Prostate gland (tissue), 2 donors: ENCODE measurements around the gene SIVA1. TPM values are rescaled to one million over a fixed set of nuclear protein-coding genes. Genes with fewer than 3 reads are reported as not detected.

Experiments used
- DNase-seq: peaks from one replicate; pipeline ENCODE4 v3.0.0-alpha.2; 2019; ENCODE audit warnings: low spot score
- H3K27ac ChIP-seq, 2 donors: fragments of 200-600 bp; sonication (generic); 2 replicates each; pipeline ENCODE4 v1.5.1; 2017 to 2019
- H3K27me3 ChIP-seq: fragments of 200-600 bp; sonication (generic); replicated peaks from 2 replicates; pipeline ENCODE4 v1.5.1; 2019; ENCODE audit not compliant: insufficient read depth
- H3K36me3 ChIP-seq, 2 donors: fragments of 200-600 bp; sonication (generic); 1 replicate in 1 of 2; 2 replicates in 1 of 2; pipeline versions ENCODE4 v1.5.1 to v1.8.1; 2017 to 2019
- H3K4me1 ChIP-seq: fragments of 200-600 bp; sonication (generic); replicated peaks from 2 replicates; pipeline ENCODE4 v1.5.1; 2019
- H3K4me3 ChIP-seq, 2 donors: fragments of 200-600 bp; sonication (generic); 2 replicates each; pipeline ENCODE4 v1.5.1; 2017 to 2019
- H3K9me3 ChIP-seq: fragments of 200-600 bp; sonication (generic); 2 replicates; pipeline ENCODE4 v1.5.1; 2017
- CTCF ChIP-seq, 4 experiments: fragments of 200-600 bp in 2 of 4; fragments of 450-650 bp in 2 of 4; sonication (generic) in 2 of 4; IDR thresholded peaks; 1 replicate in 3 of 4; 2 replicates in 1 of 4; pipeline ENCODE4 v1.5.1; 2016 to 2019; ENCODE audit warnings: antibody characterized with exemption in 4 of 4, mild to moderate bottlenecking in 2 of 4, moderate library complexity in 2 of 4
- POLR2A ChIP-seq: fragments of 450-650 bp; IDR thresholded peaks from one replicate; pipeline ENCODE4 v1.6.1; 2016; ENCODE audit warnings: antibody characterized with exemption, mild to moderate bottlenecking
- POLR2AphosphoS5 ChIP-seq: sonication (generic); formaldehyde crosslinking; IDR thresholded peaks from one replicate; pipeline ENCODE4 v1.6.1; 2017; ENCODE audit warnings: antibody characterized with exemption
- WGBS: methylation state at CpG from one replicate; pipeline ENCODE4 v1.1.5; 2018; 5-methylcytosine and 5-hydroxymethylcytosine counted together
- intact Hi-C: fragments of 100-400 bp; cut with DNase I; formaldehyde crosslinking; loops from one replicate; pipeline ENCODE4 v1.14.2; 2022
- total RNA-seq, 2 donors: library from RNA; depleted of rRNA; stranded (reverse); fragments of >200 nt; gene quantifications; one replicate each; pipeline ENCODE4 v1.1.0, GENCODE V29; 2016

Gene SIVA1
- total RNA-seq, 2 donors from 2014 or later: 249 to 514 TPM

- no peaks in the 10 kb centered on the region for H3K4me1 ChIP-seq
- H3K36me3 ChIP-seq: peaks cover 0 to 3% of the 10 kb centered on the region in 2 donors
- 80% methylated on average over 18 of the region's 18 CpGs for WGBS
- no peak overlapping the region for H3K27ac ChIP-seq
- peak; percentile 42 for DNase-seq
- no peak overlapping the region for H3K4me3 ChIP-seq
- TF ChIP-seq POLR2AphosphoS5 (no peak), POLR2A (no peak), CTCF (IDR thresholded peaks at IDR 0.05) (no peak)
- H3K9me3 ChIP-seq: no peaks in the 10 kb centered on the region
- H3K27me3 ChIP-seq: no peaks in the 10 kb centered on the region
- intact Hi-C loops: no loop called here
These were observed 37.5 kb upstream of the SIVA1 start for GRCh38 chr14:104715416-104715815.

- TF ChIP-seq CTCF (IDR thresholded peaks at IDR 0.05) (no peak), POLR2AphosphoS5 (no peak), POLR2A (no peak)
- DNase-seq: no peak
- H3K36me3 ChIP-seq: peaks cover 0 to 3% of the 10 kb centered on the region in 2 donors
- no peaks in the 10 kb centered on the region for H3K27me3 ChIP-seq
- intact Hi-C loops: no loop called here
- H3K27ac ChIP-seq: no peak overlapping the region
- 86% methylated on average over 8 of the region's 12 CpGs for WGBS
- H3K9me3 ChIP-seq: no peaks in the 10 kb centered on the region
- no peaks in the 10 kb centered on the region for H3K4me1 ChIP-seq
- no peak overlapping the region for H3K4me3 ChIP-seq
These were observed 37.1 kb upstream of the SIVA1 start for GRCh38 chr14:104715871-104716270.

- intact Hi-C loops: no loop called here
- WGBS: 80% methylated on average over 22 of the region's 22 CpGs
These were observed 35.8 kb upstream of the SIVA1 start for GRCh38 chr14:104717137-104717536.

GRCh38 chr14:104717646-104718045 lies 35.3 kb upstream of the SIVA1 start:
- Histone ChIP-seq H3K9me3 (no peaks in the 10 kb centered on the region), H3K4me3 (no peak overlapping the region), H3K36me3 (peaks cover 0 to 3% of the 10 kb centered on the region in 2 donors), H3K27ac (no peak overlapping the region), H3K4me1 (no peaks in the 10 kb centered on the region), H3K27me3 (no peaks in the 10 kb centered on the region)
- intact Hi-C loops: no loop called here
- TF ChIP-seq POLR2AphosphoS5 (no peak), POLR2A (no peak), CTCF (IDR thresholded peaks at IDR 0.05) (no peak)
- DNase-seq: no peak
- WGBS: 76% methylated on average over 20 of the region's 20 CpGs

More at GRCh38 chr14:104717137-104717536, 35.8 kb upstream of the SIVA1 start:
- no peaks in the 10 kb centered on the region for H3K27me3 ChIP-seq
- no peak overlapping the region for H3K4me3 ChIP-seq
- H3K36me3 ChIP-seq: peaks cover 0 to 3% of the 10 kb centered on the region in 2 donors
- no peaks in the 10 kb centered on the region for H3K4me1 ChIP-seq
- TF ChIP-seq POLR2A (no peak), POLR2AphosphoS5 (no peak), CTCF (IDR thresholded peaks at IDR 0.05) (no peak)
- DNase-seq: no peak
- H3K27ac ChIP-seq: no peak overlapping the region
- H3K9me3 ChIP-seq: no peaks in the 10 kb centered on the region

- Histone ChIP-seq H3K4me1 (no peaks in the 10 kb centered on the region), H3K4me3 (no peak overlapping the region), H3K27me3 (no peaks in the 10 kb centered on the region), H3K9me3 (no peaks in the 10 kb centered on the region), H3K27ac (no peak overlapping the region), H3K36me3 (peaks cover 0 to 3% of the 10 kb centered on the region in 2 donors)
- no peak for DNase-seq
- intact Hi-C loops: no loop called here
- 89% methylated on average over 10 of the region's 10 CpGs for WGBS
- TF ChIP-seq CTCF (IDR thresholded peaks at IDR 0.05): no peak
- no peak for TF ChIP-seq POLR2A
- TF ChIP-seq POLR2AphosphoS5: no peak
These were observed 34.8 kb upstream of the SIVA1 start for GRCh38 chr14:104718147-104718546.
